Measurements from ENCODE around the gene CTBS. TPM values are rescaled to one million over a fixed set of nuclear protein-coding genes. Genes with fewer than 3 reads are reported as not detected.
A peak's percentile ranks its signal among the peaks of the same experiment; 100 is the strongest.

Gene CTBS
- total and polyA plus RNA-seq, 2 of the 13 experiments (the other 11 are each of a cell fraction or from before 2014, with no cell fraction given) = 4.7 to 12.4 TPM

GRCh38 chr1:84569216-84569615 is 5.0 kb downstream of the CTBS start:
- in situ Hi-C loops (cut with HindIII; ENCODE audit: extremely low pct_ligation_motif_present, low pct_unique_long_range_greater_than_20kb) = no loop called here
- CTCF ChIA-PET (ENCODE audit: low intra/inter-chr PET ratio, low total read pairs) = no interaction called here

DNA sequence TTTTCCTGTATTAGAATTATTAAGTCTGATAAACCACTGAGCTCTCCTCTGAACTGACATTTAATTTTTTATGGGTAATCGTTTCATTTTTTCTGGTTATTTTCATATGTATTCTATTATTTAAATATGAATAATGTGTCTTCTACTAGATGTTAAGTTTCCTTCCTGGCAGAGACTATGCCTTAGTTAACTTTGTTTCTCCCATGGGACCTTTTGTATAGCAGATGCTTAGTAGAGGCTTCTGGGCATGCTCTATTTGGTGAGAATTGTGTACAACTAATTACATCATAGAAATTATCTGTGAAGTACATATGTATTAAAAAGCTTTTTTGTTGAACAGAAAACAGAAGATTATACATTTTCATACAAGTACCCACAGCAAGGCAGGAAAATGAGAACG is 23.4 kb downstream of the CTBS start:
- Histone ChIP-seq H2AFZ (ENCODE audit: low read length) (no peak overlapping the region), H3K4me1 (ENCODE audit: insufficient read depth, low read length) (no peaks in the 10 kb centered on the region), H3K9me3 (ENCODE audit: low read length) (no peaks in the 10 kb centered on the region), H3K79me2 (ENCODE audit: insufficient read depth, low read length) (no peaks in the 10 kb centered on the region), H3K36me3 (replicated peaks in 1 of 2; ENCODE audit: control insufficient read depth in 1 of 2, insufficient read depth in 2 of 2, low read length in 2 of 2) (no peaks in the 10 kb centered on the region), H4K20me1 (ENCODE audit: insufficient read depth, low read length) (no peaks in the 10 kb centered on the region), H3K9ac (ENCODE audit: insufficient read depth, low read depth, low read length) (no peak overlapping the region), H3K4me3 (replicated peaks in 1 of 3; ENCODE audit: insufficient read depth in 1 of 3, low read depth in 2 of 3, low read length in 3 of 3) (no peak overlapping the region), H3K4me2 (ENCODE audit: low read depth, low read length) (no peak overlapping the region), H3K27ac (ENCODE audit: extremely low read length, insufficient read depth, low read length) (no peak overlapping the region), H3K27me3 (ENCODE audit: control insufficient read depth in 1 of 2, insufficient read depth in 2 of 2, low read length in 2 of 2) (no peaks in the 10 kb centered on the region)
- CTCF ChIA-PET (ENCODE audit: low intra/inter-chr PET ratio, low total read pairs) = no interaction called here
- DNase-seq (ENCODE audit: low spot score) (no peak), FAIRE-seq (no peak), ATAC-seq (no peak)
- POLR2A ChIA-PET = no interaction called here
- 86% methylated on average over 2 of the region's 2 CpGs for WGBS (ENCODE audit: low lambda C conversion rate)
- in situ Hi-C loops (cut with HindIII; ENCODE audit: extremely low pct_ligation_motif_present, low pct_unique_long_range_greater_than_20kb) (no loop called here), intact Hi-C loops (cut with micrococcal nuclease; ENCODE audit: unreplicated experiment) (no loop called here)
- no TSS peak for BruUV-seq (replicated peaks)
- TF ChIP-seq LCORL (IDR thresholded peaks at IDR 0.05) = no peak
- TF ChIP-seq LCORL (CRISPR knock-in tag; IDR thresholded peaks at IDR 0.05) = no peak
- TF ChIP-seq CBX1 (IDR thresholded peaks at IDR 0.05; ENCODE audit: low read depth) = no peak
- TF ChIP-seq, protein P1, sequence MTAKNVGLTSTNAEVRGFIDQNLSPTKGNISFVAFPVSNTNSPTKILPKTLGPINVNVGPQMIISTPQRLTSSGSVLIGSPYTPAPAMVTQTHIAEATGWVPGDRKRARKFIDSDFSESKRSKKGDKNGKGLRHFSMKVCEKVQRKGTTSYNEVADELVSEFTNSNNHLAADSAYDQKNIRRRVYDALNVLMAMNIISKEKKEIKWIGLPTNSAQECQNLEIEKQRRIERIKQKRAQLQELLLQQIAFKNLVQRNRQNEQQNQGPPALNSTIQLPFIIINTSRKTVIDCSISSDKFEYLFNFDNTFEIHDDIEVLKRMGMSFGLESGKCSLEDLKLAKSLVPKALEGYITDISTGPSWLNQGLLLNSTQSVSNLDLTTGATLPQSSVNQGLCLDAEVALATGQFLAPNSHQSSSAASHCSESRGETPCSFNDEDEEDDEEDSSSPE (CRISPR knock-in tag; IDR thresholded peaks at IDR 0.05) = no peak
- TF ChIP-seq, protein P2, sequence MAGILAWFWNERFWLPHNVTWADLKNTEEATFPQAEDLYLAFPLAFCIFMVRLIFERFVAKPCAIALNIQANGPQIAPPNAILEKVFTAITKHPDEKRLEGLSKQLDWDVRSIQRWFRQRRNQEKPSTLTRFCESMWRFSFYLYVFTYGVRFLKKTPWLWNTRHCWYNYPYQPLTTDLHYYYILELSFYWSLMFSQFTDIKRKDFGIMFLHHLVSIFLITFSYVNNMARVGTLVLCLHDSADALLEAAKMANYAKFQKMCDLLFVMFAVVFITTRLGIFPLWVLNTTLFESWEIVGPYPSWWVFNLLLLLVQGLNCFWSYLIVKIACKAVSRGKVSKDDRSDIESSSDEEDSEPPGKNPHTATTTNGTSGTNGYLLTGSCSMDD (CRISPR knock-in tag; IDR thresholded peaks at IDR 0.05) = no peak
- TF ChIP-seq ZBTB38 (CRISPR knock-in tag; IDR thresholded peaks at IDR 0.05) = no peak
- no peak for TF ChIP-seq ZNF468 (CRISPR knock-in tag; IDR thresholded peaks at IDR 0.05)
- no peak for TF ChIP-seq FOXK1 (CRISPR knock-in tag; IDR thresholded peaks at IDR 0.05; ENCODE audit: borderline replicate concordance, low read depth)
- no peak for TF ChIP-seq NKX3-1 (CRISPR knock-in tag; IDR thresholded peaks at IDR 0.05)

More at GRCh38 chr1:84569216-84569615, 5.0 kb downstream of the CTBS start:
- no peaks in the 10 kb centered on the region for H3K9me3 ChIP-seq (ENCODE audit: low read length)
- peaks cover 13% of the 10 kb centered on the region for H3K4me1 ChIP-seq (ENCODE audit: insufficient read depth, low read length)
- no peak for DNase-seq (ENCODE audit: low spot score)
- H3K79me2 ChIP-seq (ENCODE audit: insufficient read depth, low read length) = no peaks in the 10 kb centered on the region
- BruUV-seq (replicated peaks) = no TSS peak
- H4K20me1 ChIP-seq (ENCODE audit: insufficient read depth, low read length) = no peaks in the 10 kb centered on the region
- ATAC-seq = no peak
- H3K4me2 ChIP-seq (ENCODE audit: low read depth, low read length) = no peak overlapping the region
- H3K36me3 ChIP-seq (replicated peaks in 1 of 2; ENCODE audit: control insufficient read depth in 1 of 2, insufficient read depth in 2 of 2, low read length in 2 of 2) = no peaks in the 10 kb centered on the region; a peak in 1 of 5 replicates
- intact Hi-C loops (cut with micrococcal nuclease; ENCODE audit: unreplicated experiment) = no loop called here
- no peak overlapping the region for H3K9ac ChIP-seq (ENCODE audit: insufficient read depth, low read depth, low read length)
- H3K27me3 ChIP-seq (ENCODE audit: control insufficient read depth in 1 of 2, insufficient read depth in 2 of 2, low read length in 2 of 2) = no peaks in the 10 kb centered on the region; a peak in 1 of 5 replicates
- H3K4me3 ChIP-seq (replicated peaks in 1 of 3; ENCODE audit: insufficient read depth in 1 of 3, low read depth in 2 of 3, low read length in 3 of 3) = no peak overlapping the region
- H3K27ac ChIP-seq (ENCODE audit: extremely low read length, insufficient read depth, low read length) = no peak overlapping the region
- FAIRE-seq = no peak
- no peak overlapping the region for H2AFZ ChIP-seq (ENCODE audit: low read length)
- TF ChIP-seq NCOA2 (CRISPR knock-in tag; IDR thresholded peaks at IDR 0.05) (no peak), ZMYM3 (CRISPR knock-in tag; IDR thresholded peaks at IDR 0.05) (no peak), MNT (IDR thresholded peaks at IDR 0.05) (0 out of 2 replicates have a peak, but pooled peaks have one; percentile 17), MAFK (conservative IDR thresholded peaks at IDR 0.05 in 1 of 2, IDR thresholded peaks at IDR 0.05 in 1 of 2; ENCODE audit: low read length in 2 of 2) (no peak), ZNF296 (CRISPR knock-in tag; conservative IDR thresholded peaks at IDR 0.05) (no peak), YEATS4 (CRISPR knock-in tag; IDR thresholded peaks at IDR 0.05; ENCODE audit: borderline replicate concordance) (no peak), ZNF432 (CRISPR knock-in tag; IDR thresholded peaks at IDR 0.05; ENCODE audit: borderline replicate concordance) (no peak), ADNP (CRISPR knock-in tag; IDR thresholded peaks at IDR 0.05) (no peak)
- POLR2A ChIA-PET = no interaction called here

Measured in HepG2 (cell line).